Muscle layer of duodenum (tissue), 2 donors: ENCODE data around the gene KDM4B.
A peak's percentile ranks its signal among the peaks of the same experiment; 100 is the strongest.

Source experiments
- H3K27ac ChIP-seq: one replicate; pipeline ENCODE4 v1.7.0; 2013; ENCODE audit warnings: mild to moderate bottlenecking, low read length
- H3K27me3 ChIP-seq: one replicate; pipeline ENCODE4 v1.7.0; 2013; ENCODE audit warnings: low read depth, mild to moderate bottlenecking, control low read depth, low read length
- H3K36me3 ChIP-seq, 2 donors: one replicate each; pipeline ENCODE4 v1.7.0; 2013; ENCODE audit warnings: low read length in 2 of 2, control low read depth in 1 of 2, mild to moderate bottlenecking in 1 of 2; ENCODE audit not compliant: insufficient read depth in 2 of 2, control insufficient read depth in 1 of 2
- H3K4me1 ChIP-seq, 2 donors: one replicate each; pipeline ENCODE4 v1.7.0; 2013; ENCODE audit warnings: low read length in 2 of 2, mild to moderate bottlenecking in 2 of 2, control low read depth in 1 of 2, moderate library complexity in 1 of 2; ENCODE audit not compliant: insufficient read depth in 2 of 2, control insufficient read depth in 1 of 2
- H3K4me3 ChIP-seq, 2 donors: one replicate each; pipeline ENCODE4 v1.7.0; 2013; ENCODE audit warnings: low read length in 2 of 2, low read depth in 1 of 2, mild to moderate bottlenecking in 1 of 2
- H3K9me3 ChIP-seq, 2 donors: one replicate each; pipeline ENCODE4 v1.7.0; 2013; ENCODE audit warnings: low read length in 2 of 2, control low read depth in 1 of 2, mild to moderate bottlenecking in 1 of 2; ENCODE audit not compliant: control insufficient read depth in 1 of 2
- donor health status: healthy.

KDM4B gene

GRCh38 chr19:4977299-4978174, 8.6 kb downstream of the KDM4B start:
- H3K36me3 ChIP-seq = no peaks in the 10 kb centered on the region
- peak overlapping the region; percentile 87 for H3K27ac ChIP-seq
- peak overlapping the region in 1 of 2 donors; percentile 36 for H3K4me3 ChIP-seq
- no peaks in the 10 kb centered on the region for H3K9me3 ChIP-seq
- no peaks in the 10 kb centered on the region for H3K27me3 ChIP-seq
- peaks cover 5 to 50% of the 10 kb centered on the region in 2 donors for H3K4me1 ChIP-seq

- no peaks in the 10 kb centered on the region for H3K9me3 ChIP-seq
- peaks cover 5 to 50% of the 10 kb centered on the region in 2 donors for H3K4me1 ChIP-seq
- no peak overlapping the region for H3K27ac ChIP-seq
- no peaks in the 10 kb centered on the region for H3K27me3 ChIP-seq
- no peaks in the 10 kb centered on the region for H3K36me3 ChIP-seq
- no peak overlapping the region for H3K4me3 ChIP-seq
Observed at GRCh38 chr19:4979211-4979807, 10.4 kb downstream of the KDM4B start.

DNA sequence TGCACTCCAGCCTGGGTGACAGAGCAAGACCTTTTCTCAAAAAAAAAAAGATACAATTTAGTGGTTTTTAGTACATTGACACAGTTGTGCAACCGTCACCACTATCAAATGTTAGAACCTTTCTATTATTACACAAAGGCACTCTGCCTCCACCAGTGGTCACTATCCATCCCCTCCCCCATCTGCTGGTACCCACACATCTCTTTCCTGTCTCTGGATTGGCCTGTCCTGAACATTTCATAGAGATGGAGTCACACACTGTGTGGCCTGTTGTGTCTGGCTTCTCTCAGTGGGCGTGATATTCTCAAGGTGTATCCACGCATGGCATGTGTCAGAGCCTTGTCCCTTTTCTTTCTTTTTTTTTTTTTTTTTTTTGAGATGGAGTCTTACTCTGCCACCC, 11.2 kb downstream of the KDM4B start:
- Histone ChIP-seq H3K4me3 (no peak overlapping the region), H3K27ac (no peak overlapping the region), H3K36me3 (no peaks in the 10 kb centered on the region), H3K27me3 (no peaks in the 10 kb centered on the region), H3K4me1 (peaks cover 5 to 47% of the 10 kb centered on the region in 2 donors), H3K9me3 (no peaks in the 10 kb centered on the region)

GRCh38 chr19:4980838-4981680, 12.1 kb downstream of the KDM4B start:
- Histone ChIP-seq H3K4me1 (peaks cover 5 to 37% of the 10 kb centered on the region in 2 donors), H3K27ac (no peak overlapping the region)

GRCh38 chr19:4981681-4981958, 12.7 kb downstream of the KDM4B start:
- no peak overlapping the region for H3K27ac ChIP-seq
- H3K36me3 ChIP-seq = no peaks in the 10 kb centered on the region
- H3K27me3 ChIP-seq = no peaks in the 10 kb centered on the region
- no peak overlapping the region for H3K4me3 ChIP-seq
- no peaks in the 10 kb centered on the region for H3K9me3 ChIP-seq
- peaks cover 5 to 35% of the 10 kb centered on the region in 2 donors for H3K4me1 ChIP-seq

More at GRCh38 chr19:4980838-4981680, 12.1 kb downstream of the KDM4B start:
- H3K4me3 ChIP-seq = no peak overlapping the region
- no peaks in the 10 kb centered on the region for H3K9me3 ChIP-seq
- no peaks in the 10 kb centered on the region for H3K27me3 ChIP-seq
- H3K36me3 ChIP-seq = no peaks in the 10 kb centered on the region

DNA sequence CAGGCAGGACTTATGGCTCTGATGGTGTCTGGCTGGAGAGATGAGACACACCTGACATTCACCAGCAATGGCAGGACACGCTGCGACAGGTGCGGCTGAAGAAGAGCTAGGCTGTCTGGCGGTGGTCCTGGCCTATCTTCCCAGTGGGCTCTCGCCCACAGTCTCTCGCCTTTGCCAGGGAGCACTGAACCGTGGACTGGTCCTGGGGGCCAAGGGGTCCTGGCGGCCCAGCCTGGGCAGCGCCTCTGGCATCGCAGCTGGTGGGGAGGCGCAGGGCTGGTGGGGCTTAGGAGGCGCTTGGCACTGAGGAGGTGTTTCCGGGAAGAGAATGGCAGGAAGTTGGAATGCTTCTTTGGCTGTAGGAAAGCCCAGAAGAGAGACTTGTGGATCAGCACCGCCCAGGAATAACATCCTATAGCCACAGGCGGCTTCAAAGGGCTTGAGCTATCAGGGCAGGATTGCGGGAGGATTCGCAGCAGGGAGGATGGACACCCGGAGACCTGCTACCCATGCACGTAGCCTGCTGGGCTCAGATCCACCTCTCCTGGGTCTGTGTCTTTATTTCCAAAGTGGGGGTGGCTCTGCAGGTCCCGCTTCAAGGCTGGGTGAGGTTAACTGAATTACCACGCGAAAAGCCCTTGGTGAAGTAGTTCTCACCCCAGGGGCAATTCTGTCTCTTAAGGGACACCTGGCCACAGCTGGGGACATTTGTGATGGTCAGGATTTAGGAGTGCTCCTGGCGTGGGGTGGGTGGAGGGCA, 14.6 kb downstream of the KDM4B start:
- Histone ChIP-seq H3K27me3 (no peaks in the 10 kb centered on the region), H3K27ac (no peak overlapping the region), H3K4me3 (no peak overlapping the region), H3K9me3 (no peaks in the 10 kb centered on the region), H3K4me1 (peaks cover 0 to 26% of the 10 kb centered on the region in 2 donors), H3K36me3 (no peaks in the 10 kb centered on the region)

DNA sequence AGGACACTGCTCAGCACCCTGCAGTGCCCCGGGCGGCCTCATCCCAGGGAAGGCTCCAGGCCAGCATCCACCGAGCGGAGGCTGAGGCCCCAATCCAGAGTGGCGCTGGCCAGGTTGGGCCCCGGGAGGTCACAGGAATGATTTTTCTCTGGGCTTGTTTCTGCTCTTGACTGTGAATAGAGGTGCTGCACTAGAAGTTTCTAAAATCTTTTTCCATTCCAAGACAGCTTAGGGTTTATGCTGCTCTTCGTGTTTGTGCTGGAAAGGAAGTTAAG, 15.1 kb downstream of the KDM4B start:
- H3K4me1 ChIP-seq = peaks cover 0 to 26% of the 10 kb centered on the region in 2 donors
- no peaks in the 10 kb centered on the region for H3K27me3 ChIP-seq
- H3K4me3 ChIP-seq = no peak overlapping the region
- H3K36me3 ChIP-seq = no peaks in the 10 kb centered on the region
- no peak overlapping the region for H3K27ac ChIP-seq
- H3K9me3 ChIP-seq = no peaks in the 10 kb centered on the region

GRCh38 chr19:4984438-4984990, 15.6 kb downstream of the KDM4B start:
- H3K4me1 ChIP-seq = peaks cover 0 to 24% of the 10 kb centered on the region in 2 donors
- H3K27ac ChIP-seq = no peak overlapping the region
- H3K36me3 ChIP-seq = no peaks in the 10 kb centered on the region
- H3K9me3 ChIP-seq = no peaks in the 10 kb centered on the region
- H3K27me3 ChIP-seq = no peaks in the 10 kb centered on the region
- H3K4me3 ChIP-seq = no peak overlapping the region

GRCh38 chr19:4985551-4985991, 16.7 kb downstream of the KDM4B start:
- Histone ChIP-seq H3K36me3 (no peaks in the 10 kb centered on the region), H3K4me1 (peaks cover 0 to 27% of the 10 kb centered on the region in 2 donors), H3K4me3 (no peak overlapping the region), H3K27me3 (no peaks in the 10 kb centered on the region), H3K27ac (no peak overlapping the region), H3K9me3 (no peaks in the 10 kb centered on the region)

GRCh38 chr19:4986056-4986455, 17.1 kb downstream of the KDM4B start:
- Histone ChIP-seq H3K36me3 (no peaks in the 10 kb centered on the region), H3K27ac (no peak overlapping the region), H3K9me3 (no peaks in the 10 kb centered on the region), H3K27me3 (no peaks in the 10 kb centered on the region), H3K4me3 (no peak overlapping the region), H3K4me1 (peaks cover 0 to 27% of the 10 kb centered on the region in 2 donors)
